LHCN-M2 (cell line): ENCODE data around the gene EML5. TPM values are rescaled to one million over a fixed set of nuclear protein-coding genes. Genes with fewer than 3 reads are reported as not detected.
A peak's percentile ranks its signal among the peaks of the same experiment; 100 is the strongest.

ENCODE experiments used
- DNase-seq: peaks from one replicate; pipeline ENCODE4 v3.0.0-alpha.2; 2012; ENCODE audit warnings: low read depth
- total RNA-seq: library from RNA; depleted of rRNA; stranded (reverse); fragments of >200 nt; gene quantifications from 2 replicates; pipeline ENCODE4 v1.2.3, GENCODE V29; 2014

EML5 gene
- total RNA-seq, 1 experiment from 2014 or later, result 0.17 TPM

GRCh38 chr14:88727057-88727456, 65.7 kb downstream of the EML5 start:
- no peak for DNase-seq

- DNase-seq, result no peak
Measured at GRCh38 chr14:88710709-88711108, 82.0 kb downstream of the EML5 start.

GRCh38 chr14:88707088-88707487, 85.7 kb downstream of the EML5 start:
- no peak for DNase-seq

GRCh38 chr14:88706425-88706824, 86.3 kb downstream of the EML5 start:
- peak; percentile 8 for DNase-seq

- no peak for DNase-seq
Measured at GRCh38 chr14:88698651-88699050, 94.1 kb downstream of the EML5 start.

- peak; percentile 3 for DNase-seq
Measured at GRCh38 chr14:88695870-88696269, 96.9 kb downstream of the EML5 start.

- DNase-seq, result no peak
Measured at GRCh38 chr14:88688386-88688785, 104.4 kb downstream of the EML5 start.

GRCh38 chr14:88683119-88683518, 109.6 kb downstream of the EML5 start:
- no peak for DNase-seq

DNA sequence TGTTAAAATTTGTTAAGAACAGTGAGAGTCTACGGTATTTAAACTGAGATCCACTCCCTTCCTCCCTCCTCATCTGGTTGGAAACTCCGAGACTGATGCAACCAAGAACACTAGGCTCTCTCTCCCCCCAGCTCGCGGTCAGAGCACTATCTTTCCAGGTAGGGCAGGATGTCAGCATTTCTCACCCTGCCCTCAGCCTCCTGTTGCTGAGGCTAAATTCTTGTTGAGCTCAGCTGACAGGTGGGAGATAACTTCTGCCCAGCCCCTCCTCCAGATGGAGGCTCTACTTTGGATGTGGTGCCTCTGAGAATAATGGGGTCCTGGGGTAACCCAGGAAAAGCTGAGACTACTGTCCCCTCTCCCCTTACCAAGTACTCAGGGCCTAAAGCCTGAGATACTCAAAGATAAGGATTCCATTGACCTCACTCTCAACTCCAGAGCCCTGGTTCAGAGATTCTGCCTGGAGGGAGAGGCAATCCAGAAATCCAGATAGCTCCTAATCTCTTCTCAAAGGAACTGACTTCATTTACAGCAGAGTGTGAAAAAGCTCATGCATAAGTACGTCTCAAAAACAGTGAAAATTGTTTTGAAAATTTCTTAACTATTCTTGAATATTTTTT, 110.1 kb downstream of the EML5 start:
- DNase-seq, result no peak

- no peak for DNase-seq
Measured at GRCh38 chr14:88681755-88682494, 110.8 kb downstream of the EML5 start.

GRCh38 chr14:88669346-88669745, 123.4 kb downstream of the EML5 start:
- no peak for DNase-seq

DNA sequence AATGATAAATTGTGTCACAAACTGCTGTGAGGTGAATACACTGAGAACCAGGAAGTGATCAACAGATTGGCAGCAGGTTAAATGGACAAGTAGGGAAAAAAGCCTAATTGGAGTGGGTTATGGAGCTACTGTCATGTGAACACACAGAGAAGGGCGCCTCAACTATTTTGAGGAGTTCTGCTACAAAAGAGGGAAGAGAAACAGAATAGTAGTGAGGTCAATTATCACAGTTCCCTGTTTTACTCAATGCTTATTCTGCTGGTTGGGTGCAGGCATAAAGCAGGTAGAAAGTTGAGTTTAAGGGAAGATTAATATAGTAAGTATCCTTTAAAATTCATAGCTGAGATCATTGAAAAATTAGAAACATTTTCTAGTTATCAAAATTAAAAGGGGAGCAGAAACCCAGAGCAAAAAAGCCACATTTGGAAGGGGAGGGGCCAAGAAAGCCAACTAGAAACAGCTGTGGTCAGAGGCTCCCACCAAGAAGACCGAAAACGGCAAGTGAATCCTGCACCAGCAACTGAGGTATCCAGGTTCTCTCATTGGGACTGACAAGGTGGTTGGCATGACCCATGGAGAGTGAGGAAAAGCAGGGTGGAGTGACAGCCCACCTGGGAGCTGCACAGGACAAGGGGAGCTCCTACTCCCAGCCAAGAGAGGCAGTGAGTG, 124.2 kb downstream of the EML5 start:
- DNase-seq, result no peak

GRCh38 chr14:88667555-88668273, 125.0 kb downstream of the EML5 start:
- peak; percentile 72 for DNase-seq

GRCh38 chr14:88660056-88660455, 132.7 kb downstream of the EML5 start:
- DNase-seq, result no peak

GRCh38 chr14:88639221-88639620, 153.5 kb downstream of the EML5 start:
- no peak for DNase-seq

DNA sequence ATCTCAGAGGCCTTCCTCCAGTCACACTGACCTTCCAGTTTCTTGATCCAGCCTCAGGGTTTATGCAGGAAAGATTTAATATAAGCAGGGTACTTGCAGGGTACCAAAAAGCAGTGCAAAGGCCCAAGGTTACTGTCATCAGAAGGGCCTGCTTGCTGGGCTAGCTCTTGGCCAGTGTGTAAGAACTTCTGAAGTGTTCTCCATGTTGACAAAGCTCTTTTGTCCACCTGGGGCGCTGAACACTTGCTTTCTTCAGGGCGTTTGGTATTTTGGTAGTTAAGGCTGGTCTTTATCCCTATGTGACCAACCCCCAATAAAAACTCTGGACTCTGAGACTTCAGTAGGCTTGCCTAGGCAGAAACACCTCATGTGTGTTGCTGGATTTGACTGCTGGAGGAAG, 160.2 kb downstream of the EML5 start:
- DNase-seq, result no peak

- DNase-seq, result no peak
Measured at GRCh38 chr14:88631091-88631490, 161.7 kb downstream of the EML5 start.

GRCh38 chr14:88630565-88630964, 162.2 kb downstream of the EML5 start:
- peak; percentile 15 for DNase-seq

- no peak for DNase-seq
Measured at GRCh38 chr14:88628462-88628861, 164.3 kb downstream of the EML5 start.

DNA sequence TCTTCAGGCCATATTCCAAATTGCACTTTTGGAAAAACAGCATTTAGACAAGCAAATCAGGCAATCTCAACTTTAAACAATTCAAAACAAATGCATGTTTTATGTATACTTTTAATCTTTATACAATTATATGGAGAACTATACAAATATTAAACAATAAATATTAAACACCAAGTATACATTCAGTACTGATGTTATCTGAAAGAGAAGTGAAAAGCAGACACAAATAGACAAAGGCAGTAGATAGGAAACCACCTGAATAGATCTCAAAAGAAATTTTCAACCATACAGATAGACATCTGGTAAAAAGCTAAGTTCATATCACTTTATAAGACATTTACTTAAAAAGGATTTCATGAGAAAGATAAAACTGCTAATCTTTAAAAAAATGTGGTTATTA, 164.7 kb downstream of the EML5 start:
- no peak for DNase-seq

GRCh38 chr14:88625671-88626070, 167.1 kb downstream of the EML5 start:
- no peak for DNase-seq

DNA sequence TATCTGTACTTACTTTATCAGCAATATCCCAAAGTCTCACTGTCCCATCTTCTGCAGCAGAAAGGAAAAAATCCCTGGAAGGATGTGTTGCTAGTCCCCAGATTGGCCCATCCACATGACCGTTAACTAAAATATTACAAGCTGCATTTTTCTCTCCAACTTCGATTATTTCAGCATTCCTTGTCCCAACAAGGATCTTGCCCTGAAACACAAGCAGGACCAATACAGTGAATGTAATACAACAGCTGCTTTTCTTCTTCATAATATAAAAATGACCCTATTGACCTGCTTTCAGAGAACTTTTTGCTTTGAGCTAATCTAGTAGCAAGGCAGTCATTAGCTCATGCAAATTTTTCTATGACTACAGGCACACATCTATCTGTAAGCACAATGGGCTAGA, 171.7 kb downstream of the EML5 start:
- peak; percentile 53 for DNase-seq
